GM20431 (cell line): ENCODE measurements around the gene CD248.
"Not testable (repeated sequence)": the region's sequence is repeated elsewhere in the genome, so short reads cannot be mapped to it uniquely, and the experiment has no call there.

ENCODE experiments used
- in situ Hi-C: fragments of 300-500 bp; cut with MseI, MboI; formaldehyde crosslinking; loops from one replicate; pipeline ENCODE4 v1.15.0; 2020; ENCODE audit warnings: low sequenced_read_pairs; ENCODE audit not compliant: unreplicated experiment

CD248 gene

DNA sequence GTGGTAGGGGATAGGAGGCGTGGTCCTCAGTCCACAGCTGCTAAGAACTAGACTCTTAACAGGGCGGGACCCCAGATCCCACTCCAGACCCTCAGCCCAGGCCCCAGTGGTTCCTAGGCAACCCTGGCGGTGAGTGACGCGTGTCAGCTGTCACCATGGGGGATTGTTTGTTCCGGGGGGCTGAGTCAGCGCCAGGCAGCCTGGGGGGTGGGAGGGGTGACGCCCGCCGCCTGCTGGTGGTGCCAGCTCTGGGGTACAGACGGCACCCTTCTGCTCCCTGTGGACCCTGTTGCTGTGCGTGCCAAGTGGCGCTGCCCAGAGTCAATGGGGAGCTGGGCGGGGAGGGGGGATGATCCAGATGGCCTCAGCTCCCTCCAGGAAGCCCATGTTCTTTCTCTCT is 36.4 kb downstream of the CD248 start:
- in situ Hi-C loops: no loop called here

DNA sequence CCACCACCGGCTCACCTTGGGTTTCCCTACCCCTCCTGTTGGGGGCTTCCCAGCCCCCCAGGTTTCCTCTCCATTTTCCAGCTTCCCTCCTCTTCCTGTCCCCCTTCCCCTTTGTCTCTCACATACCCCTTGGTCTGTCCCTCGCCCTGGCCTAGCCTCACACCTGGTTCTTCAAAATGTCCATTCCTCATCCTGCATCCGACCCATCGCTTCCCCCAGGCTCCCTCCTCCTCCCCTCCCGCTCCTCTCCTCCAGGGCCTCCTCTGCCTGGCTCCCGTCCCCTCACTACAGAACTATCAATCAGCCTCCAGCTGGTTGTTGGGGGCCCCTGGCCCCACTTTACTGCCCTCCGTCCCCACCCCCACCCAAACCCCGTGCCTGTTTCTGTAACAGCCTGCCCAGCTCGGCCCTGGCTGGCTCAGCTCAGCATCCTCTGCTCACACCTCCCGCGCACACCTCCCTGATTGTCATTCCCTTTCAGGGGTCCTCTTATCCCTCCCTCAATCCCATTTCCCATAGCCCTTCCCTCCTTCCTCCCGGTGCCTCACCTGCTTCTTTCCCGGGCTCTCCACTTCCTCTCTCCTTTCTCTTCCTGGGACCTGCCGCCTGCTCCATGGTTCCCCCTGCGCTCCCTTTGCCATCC is 37.6 kb downstream of the CD248 start:
- in situ Hi-C loops: no loop called here

DNA sequence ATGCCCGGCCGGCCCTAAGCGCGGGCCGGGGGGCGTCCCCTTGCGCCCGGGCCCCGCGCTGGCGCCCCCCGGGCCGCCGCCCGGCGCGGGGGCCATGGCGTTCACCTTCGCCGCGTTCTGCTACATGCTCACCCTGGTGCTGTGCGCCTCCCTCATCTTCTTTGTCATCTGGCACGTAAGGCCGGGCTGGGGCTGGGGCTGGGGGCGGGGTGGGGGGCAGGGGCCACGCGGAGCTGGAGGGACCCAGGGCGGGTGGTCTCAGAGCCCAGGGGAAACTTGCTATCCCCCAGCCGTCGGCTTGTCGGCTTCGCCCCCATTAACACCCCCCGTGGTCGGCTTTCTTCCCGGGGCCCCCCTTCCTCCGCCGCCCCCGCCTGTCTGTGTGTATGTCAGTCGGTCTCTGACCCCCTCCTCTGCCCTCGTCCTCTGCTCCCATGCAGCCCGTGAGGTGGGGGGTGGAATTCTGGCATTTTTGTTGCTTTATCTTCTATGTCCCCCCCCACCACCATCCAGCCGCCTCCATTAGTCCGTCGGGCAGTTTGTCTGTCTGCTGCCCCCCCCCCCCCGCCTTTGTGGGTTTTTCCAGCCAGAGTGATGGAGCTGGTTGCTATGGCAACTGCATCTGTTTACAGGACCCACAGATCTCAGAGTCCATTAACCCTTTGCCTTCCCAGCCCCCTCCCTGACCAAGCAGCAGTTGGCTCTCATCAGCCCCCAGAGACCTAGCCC is 38.3 kb downstream of the CD248 start:
- in situ Hi-C loops: no loop called here

DNA sequence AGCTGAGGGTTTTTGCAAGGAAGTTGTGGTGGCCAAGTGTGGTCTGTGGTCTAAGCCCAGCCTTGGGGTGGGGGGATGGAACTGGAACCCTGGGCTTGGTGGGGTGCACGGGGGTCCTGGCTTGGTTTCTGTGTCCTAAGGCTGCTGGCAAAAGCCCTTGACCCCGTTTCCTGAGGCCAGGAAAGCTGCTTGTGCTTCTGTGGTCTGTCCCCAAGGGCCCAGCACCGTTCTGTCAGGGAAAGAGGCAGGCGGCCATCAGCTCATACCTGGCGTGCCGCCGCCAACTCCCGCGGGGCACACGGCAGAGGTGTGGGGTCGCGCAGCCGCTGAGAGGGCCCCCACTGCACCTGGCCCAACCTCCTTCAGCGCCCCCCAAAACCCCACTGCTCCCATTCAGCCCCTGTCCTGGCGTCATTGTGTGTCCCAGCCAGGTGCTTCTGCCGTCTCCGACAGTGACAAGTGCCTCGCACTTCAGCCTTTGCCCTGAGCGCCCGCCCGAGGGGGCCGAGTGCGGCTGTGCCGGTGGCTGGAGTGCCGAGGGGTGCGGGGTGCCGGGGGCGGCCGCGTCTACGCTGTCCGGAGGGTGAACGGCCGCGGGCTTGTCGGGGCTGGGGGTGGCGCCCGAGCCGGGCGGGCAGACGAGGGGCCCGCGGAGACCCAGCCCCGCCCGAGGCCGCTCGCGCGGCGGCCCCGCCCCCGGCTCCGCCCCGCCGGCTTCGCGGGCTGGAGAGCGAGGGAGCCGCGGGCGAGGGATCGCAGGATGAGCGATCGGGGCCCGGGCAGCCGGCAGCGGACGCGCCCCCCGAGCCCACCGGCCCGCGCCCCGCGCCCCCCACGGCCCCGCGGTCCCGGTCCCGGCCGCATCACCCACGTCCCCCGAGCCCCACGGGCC is 39.1 kb downstream of the CD248 start, which contains the start of gene CNIH2:
CNIH2 (plus strand) TSS at position 705 of the 892 bp plus-strand sequence. CDS start 282 bp downstream, outside the sequence.
- in situ Hi-C loops: no loop called here

DNA sequence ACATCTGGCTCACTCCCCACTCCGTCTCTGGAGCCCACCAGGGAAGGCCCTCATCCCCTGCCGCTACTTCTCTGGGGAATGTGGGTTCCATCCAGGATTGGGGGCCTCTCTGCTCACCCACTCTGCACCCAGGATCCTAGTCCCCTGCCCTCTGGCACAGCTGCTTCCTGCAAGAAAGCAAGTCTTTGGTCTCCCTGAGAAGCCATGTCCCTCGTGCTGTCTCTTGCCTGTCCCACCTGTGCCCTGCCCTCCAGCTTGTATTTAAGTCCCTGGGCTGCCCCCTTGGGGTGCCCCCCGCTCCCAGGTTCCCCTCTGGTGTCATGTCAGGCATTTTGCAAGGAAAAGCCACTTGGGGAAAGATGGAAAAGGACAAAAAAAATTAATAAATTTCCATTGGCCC is 39.8 kb downstream of the CD248 start:
- in situ Hi-C loops: not testable (repeated sequence)

DNA sequence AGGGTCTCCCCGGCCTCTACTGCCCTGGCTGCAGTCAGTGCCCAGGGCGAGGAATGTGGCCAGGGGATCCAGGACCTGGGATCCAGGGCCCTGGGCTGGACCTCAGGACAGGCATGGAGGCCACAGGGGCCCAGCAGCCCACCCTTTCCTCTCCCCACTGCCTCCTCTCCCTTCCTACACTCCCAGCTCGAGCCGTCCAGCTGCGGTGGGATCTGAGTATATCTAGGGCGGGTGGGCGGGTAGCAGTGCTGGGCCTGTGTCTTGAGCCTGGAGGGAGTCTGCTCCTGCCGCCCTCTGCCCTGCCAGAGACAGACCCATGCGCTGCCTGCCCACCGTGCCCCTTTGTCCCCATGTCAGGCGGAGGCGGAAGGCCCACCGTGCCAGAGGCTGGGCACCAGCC is 40.2 kb downstream of the CD248 start:
- in situ Hi-C loops: not testable (repeated sequence)

DNA sequence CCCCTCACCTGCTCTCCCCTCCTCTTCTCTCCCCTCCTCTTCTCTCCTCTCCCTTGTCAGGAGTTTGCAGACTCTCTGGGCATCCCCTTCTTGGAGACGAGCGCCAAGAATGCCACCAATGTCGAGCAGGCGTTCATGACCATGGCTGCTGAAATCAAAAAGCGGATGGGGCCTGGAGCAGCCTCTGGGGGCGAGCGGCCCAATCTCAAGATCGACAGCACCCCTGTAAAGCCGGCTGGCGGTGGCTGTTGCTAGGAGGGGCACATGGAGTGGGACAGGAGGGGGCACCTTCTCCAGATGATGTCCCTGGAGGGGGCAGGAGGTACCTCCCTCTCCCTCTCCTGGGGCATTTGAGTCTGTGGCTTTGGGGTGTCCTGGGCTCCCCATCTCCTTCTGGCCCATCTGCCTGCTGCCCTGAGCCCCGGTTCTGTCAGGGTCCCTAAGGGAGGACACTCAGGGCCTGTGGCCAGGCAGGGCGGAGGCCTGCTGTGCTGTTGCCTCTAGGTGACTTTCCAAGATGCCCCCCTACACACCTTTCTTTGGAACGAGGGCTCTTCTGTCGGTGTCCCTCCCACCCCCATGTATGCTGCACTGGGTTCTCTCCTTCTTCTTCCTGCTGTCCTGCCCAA is 40.7 kb downstream of the CD248 start:
- in situ Hi-C loops: no loop called here

DNA sequence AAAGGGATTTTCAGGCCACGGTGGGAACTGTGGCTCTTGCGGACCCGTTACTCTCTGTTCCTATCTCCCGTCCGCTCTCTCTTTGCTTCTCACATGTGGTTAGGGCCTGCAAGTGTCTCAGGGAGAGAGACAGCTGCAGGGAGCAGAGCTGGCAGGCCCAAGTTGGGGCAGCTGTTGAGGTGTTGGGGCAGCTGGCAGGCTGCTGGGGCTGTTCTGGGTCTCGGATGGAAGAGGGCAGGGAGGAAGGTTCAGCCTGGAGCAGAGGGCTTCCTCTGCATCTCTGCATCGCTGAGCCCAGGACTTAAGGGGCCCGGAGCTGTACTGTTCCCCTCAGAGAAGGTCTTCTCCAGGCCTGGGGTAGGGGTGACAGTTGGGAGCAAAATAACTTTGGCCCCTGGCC is 41.4 kb downstream of the CD248 start:
- in situ Hi-C loops: no loop called here

DNA sequence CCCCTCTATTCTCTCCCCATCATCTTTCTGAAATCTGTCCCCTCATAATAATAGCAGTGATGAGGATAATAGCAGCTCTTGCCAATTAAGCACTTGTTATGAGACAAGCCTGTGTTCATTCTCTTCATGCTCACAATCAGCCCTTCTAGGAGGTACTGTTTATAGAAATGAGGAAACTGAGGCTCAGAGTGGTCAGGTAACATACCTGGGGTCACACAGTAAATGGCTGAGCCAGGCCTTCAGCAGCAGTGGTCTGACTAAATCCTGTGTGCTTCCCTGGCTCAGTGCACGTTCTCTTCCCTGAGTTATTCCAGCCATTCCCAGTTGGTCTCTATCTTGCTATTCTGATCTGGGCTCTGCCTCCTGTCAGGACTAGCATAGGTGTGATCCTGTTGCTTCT is 42.6 kb downstream of the CD248 start:
- in situ Hi-C loops: no loop called here

DNA sequence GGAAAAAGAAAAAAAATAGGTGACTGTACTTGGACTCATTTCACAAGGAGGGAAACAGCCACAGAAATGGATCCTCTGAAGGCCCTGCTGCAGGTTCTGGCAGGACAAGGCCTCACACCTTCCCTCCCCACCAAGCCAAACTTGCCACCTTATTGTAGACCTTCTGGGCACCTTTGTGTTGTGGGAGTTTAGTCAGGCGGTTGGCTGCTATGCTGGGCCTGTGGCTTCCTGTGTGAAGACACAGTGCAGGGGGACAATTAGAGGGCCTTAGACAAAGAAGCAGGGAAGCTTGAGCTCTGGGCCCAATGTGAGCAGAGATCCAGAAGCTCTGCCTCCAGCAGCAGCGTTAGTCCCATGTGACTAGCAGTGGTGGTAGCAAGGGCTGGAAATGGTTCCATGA is 44.2 kb downstream of the CD248 start:
- in situ Hi-C loops: no loop called here

DNA sequence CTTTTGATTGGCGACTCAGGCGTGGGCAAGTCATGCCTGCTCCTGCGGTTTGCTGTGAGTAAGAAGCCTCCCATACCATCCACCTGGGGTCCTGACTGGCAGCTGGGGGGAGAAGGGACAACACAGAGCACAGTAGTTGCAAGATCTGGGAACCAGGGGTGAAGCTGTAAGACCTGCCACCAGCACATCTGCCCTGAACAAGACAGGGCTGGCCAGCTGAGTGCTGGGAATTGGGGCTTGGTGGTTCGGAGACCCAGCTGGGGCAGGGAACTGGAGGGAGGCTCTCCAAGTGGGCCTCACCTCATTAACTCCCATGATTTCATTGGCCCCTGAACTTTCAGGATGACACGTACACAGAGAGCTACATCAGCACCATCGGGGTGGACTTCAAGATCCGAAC is 45.0 kb downstream of the CD248 start:
- in situ Hi-C loops: no loop called here

DNA sequence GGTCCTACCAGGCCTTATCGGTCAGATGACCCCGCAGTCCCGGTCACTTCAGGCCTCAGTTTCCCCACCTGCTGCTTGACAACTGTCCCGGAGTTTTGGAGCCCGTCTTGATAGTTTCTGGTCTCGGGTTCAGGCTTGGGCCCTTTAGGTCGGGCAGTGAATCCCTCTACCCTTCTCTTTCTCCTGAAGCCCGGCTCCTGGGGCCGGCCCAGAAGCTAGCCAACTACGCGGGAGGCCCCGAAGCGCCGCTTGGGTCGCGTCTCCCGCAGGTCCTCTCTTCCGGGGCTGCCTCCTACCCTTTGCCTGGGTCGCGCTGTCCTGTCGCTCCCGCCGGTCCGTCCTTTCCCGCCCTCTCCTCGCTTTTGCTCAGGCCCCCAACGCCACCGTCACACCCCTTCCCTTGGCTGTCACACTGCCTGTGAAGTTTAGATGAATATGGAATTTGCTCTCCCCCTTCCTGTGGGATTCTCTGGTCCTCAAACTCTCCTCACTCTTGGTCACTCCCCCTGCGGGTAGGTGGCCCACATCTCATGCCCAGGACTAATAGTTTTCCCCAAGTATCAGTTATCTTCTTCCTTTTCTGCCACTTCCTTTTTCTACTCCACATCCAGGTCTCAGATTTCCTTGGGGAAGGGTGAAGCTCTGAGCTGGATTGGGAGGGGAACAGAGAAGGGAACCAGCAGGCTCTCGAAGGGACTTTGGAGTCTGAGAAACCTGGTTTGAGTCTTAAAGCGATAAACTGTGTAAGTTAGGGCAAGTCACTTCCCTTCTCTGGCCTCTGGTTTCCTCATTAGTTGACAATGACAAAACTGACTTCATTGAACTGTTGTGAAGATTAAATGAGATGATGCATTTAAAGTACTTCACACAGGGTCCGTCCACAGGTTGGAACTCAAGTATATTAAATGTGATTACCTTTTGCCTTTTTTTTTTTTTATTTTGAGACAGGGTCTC is 47.6 kb downstream of the CD248 start:
- in situ Hi-C loops: no loop called here

DNA sequence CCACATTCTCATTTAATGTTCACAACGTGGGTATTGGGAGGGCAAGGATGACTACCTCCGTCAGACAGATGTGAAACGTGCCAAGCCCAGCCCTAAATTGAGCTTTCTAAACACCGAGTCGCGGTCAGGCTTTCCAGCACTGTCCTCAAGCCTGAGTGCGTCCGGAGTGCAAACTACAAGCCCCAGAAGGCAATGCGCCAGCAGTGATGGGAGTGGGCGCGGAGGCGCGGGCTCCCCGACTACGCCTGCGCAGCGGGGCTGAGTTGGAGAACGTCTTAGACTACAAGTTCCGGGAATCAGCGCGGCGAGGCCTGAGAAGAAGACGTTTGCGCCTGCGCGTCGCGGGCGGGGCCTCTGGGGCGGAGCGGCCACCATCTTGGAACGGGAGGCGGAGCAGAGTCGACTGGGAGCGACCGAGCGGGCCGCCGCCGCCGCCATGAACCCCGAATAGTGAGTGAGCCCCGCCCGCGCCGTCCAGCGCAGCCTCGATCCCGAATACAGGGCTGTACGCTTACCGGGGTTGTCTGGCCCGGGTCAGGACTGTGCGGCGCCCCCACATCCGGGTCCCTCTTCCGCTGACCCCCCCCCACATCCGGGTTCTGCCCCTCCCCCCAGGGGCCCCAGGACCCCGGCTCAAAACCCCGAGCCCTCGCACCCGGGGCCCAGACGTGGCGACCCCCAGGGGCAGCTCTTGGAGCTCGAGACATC is 48.4 kb downstream of the CD248 start, which contains the start of gene RAB1B:
RAB1B (plus strand) TSS at position 396 of the 708 bp plus-strand sequence; CDS start at position 437, 41 bp downstream.
- in situ Hi-C loops: no loop called here

DNA sequence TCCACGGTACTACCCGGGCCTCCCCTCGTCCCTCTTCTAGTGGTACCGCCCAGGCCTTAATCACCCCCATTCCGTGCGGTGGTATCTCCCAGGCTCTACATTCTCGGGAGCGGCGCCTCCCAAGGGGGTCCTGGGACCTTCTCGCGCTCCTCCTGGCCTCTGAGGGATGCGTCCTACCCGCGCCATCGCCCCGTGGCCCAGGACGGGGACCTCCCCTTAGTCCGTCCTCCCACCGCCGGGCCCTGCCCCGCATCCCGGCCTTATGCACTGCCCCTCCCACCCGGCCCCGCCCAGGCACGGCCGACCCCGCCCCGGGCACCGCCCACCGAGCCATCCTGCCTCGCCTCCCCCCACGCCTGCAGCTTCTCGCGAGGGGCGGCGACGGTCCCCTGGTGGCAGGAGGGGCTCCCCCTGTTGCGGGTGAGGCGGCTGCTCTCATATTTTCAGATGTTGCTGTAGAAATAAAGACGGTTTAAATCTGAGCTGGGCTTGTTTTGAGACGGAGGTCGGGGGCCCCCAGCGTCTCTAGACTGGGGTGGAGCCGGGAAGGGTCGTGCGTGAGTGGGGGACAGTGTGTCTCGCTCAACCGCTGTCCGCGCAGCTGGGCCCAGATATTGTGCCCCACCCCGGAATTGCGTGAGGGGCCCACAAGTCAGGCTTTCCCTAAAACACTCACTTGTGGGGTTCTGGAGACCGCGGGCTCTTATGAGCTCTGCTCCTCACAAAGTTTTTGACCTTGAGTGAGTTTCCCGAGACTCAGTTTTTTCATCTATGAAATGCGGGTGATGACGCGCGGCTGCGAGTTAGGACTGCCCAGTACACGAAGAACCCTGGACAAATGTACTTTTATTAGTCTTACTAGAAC is 49.2 kb downstream of the CD248 start:
- in situ Hi-C loops: no loop called here

DNA sequence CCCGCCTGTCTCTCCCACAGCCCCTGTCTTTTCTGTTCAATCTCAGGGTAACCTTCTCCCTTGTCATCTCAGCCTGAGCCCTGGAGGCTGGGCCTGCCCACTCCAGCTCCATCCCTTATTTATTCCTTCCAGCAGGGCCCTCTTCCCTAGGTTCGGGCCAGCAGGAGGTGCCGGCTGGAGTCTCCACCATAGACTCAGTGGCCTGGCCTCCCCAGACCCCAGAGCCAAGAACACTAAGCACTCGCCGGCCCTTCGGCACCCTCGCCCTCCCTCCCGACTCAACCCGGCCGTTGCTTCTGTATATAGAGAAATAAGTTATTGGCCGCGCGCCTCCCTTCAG is 49.8 kb downstream of the CD248 start:
- in situ Hi-C loops: no loop called here

DNA sequence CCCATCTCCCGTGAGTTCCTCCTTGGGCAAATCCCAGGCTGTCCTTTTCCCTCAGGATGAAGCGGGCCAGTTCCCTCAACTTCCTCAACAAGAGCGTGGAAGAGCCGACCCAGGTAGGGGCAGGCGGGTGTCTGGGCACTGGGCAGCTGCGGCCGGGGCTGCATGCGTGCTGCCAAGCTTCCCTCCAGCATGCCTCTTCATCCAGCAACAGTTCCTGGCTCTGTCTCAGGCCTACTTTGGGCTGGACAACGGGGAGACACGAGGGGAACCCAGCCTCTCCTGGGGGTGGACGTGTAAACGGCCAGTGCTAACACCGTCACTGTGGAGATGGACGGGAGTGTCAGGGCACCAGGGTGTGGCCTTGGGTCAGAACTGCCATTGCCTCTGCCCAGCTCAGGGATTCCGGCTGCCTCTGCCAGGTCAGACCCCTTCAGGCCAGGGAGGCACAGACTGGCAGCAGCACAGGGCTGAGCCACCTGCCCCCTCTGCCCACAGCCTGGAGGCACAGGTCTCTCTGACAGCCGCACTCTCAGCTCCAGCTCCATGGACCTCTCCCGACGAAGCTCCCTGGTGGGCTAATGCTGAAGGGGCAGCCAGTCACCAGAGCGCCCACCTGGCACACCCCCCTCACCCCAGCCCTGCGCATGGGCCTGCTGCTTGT is 50.3 kb downstream of the CD248 start:
- in situ Hi-C loops: no loop called here
